Measurements from ENCODE around the gene CHM. TPM values are rescaled to one million over a fixed set of nuclear protein-coding genes. Genes with fewer than 3 reads are reported as not detected.

The CHM gene
- total RNA-seq (2021) (13.0 to 18.1 TPM (median 16.9 TPM) in 3 replicates), Bru-seq, nascent RNA (percentile 74 among the genes with signal in this experiment)
- long read RNA-seq, experiment 1, full-length matches to known transcripts, result 30 of 61 reads
- long read RNA-seq, experiment 1, partial matches to known transcripts, result 5 of 61 reads
- long read RNA-seq, experiment 1, other reads (novel, unspliced or antisense), result 26 of 61 reads
- long read RNA-seq, experiment 2, full-length matches to known transcripts, result 5 of 24 reads
- long read RNA-seq, experiment 2, partial matches to known transcripts, result 0 of 24 reads
- long read RNA-seq, experiment 2, other reads (novel, unspliced or antisense), result 19 of 24 reads
- long read RNA-seq, experiment 3, partial matches to known transcripts, result 1 of 5 reads
- long read RNA-seq, experiment 3, other reads (novel, unspliced or antisense), result 4 of 5 reads

DNA sequence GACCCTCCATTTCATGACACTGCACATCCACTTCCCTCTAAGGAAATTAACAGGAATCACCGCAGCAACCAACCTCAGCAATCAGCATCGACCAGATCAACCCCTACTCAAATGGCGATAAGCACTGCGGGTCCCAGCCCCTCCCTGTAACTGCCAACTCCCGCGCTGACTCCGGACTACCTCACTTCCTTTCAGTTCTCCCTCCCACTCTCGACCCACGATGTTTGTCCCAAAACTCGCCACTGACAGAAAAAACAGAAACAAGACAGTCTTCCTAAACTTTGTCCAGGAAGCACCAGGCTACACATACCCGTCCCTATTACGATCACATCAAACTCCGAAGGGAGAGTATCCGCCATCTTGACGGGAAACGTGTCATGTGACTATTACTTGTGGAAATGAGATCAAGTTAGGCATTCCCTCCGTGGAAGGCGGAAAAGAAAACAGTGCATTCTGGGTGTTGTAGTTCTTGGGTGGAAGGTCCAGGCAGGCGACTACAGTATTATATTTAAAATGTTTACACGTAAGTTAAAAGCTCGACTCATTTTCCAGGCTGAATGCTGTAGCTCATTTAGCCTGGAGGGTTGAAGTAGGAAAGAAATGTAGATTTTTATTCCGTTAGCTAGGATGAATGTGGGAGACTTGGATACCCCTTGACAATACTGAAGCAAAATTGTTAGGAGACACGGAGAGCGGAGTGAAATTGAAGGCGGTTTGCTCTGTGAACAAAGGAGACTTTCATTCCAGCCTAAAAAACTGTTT lies at the start of gene CHM:
TSS of gene CHM (minus strand) at position 385 of the 762 bp plus-strand sequence. CDS start at position 359, 26 bp downstream.
- Mint-ChIP-seq H3K27ac (peak within 1 kb of the TSS; percentile 60), H3K4me1 (peaks cover 7% of the 10 kb centered on the region; the same call in 1 of the 2 replicates), H3K27me3 (ENCODE audit: low read depth) (no peaks in the 10 kb centered on the region), H3K4me3 (no peak within 1 kb of the TSS), H3K36me3 (no peaks in the 10 kb centered on the region), H3K9me3 (peaks cover 4% of the 10 kb centered on the region; the same call in 1 of the 2 replicates)
- ATAC-seq (peak; percentile 94), DNase-seq (ENCODE audit: low spot score) (peak; percentile 21)
- ChIA-PET POLR2A (no interaction called here), CTCF (no interaction called here)
- TF ChIP-seq ZBTB21 (CRISPR knock-in tag; IDR thresholded peaks at IDR 0.05; ENCODE audit: borderline replicate concordance), result no peak
- TF ChIP-seq, protein P1, sequence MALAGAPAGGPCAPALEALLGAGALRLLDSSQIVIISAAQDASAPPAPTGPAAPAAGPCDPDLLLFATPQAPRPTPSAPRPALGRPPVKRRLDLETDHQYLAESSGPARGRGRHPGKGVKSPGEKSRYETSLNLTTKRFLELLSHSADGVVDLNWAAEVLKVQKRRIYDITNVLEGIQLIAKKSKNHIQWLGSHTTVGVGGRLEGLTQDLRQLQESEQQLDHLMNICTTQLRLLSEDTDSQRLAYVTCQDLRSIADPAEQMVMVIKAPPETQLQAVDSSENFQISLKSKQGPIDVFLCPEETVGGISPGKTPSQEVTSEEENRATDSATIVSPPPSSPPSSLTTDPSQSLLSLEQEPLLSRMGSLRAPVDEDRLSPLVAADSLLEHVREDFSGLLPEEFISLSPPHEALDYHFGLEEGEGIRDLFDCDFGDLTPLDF (CRISPR knock-in tag; IDR thresholded peaks at IDR 0.05), result no peak
- TF ChIP-seq, protein P2, sequence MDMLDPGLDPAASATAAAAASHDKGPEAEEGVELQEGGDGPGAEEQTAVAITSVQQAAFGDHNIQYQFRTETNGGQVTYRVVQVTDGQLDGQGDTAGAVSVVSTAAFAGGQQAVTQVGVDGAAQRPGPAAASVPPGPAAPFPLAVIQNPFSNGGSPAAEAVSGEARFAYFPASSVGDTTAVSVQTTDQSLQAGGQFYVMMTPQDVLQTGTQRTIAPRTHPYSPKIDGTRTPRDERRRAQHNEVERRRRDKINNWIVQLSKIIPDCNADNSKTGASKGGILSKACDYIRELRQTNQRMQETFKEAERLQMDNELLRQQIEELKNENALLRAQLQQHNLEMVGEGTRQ (CRISPR knock-in tag; IDR thresholded peaks at IDR 0.05), result peak; percentile 92
- TF ChIP-seq, protein P3, sequence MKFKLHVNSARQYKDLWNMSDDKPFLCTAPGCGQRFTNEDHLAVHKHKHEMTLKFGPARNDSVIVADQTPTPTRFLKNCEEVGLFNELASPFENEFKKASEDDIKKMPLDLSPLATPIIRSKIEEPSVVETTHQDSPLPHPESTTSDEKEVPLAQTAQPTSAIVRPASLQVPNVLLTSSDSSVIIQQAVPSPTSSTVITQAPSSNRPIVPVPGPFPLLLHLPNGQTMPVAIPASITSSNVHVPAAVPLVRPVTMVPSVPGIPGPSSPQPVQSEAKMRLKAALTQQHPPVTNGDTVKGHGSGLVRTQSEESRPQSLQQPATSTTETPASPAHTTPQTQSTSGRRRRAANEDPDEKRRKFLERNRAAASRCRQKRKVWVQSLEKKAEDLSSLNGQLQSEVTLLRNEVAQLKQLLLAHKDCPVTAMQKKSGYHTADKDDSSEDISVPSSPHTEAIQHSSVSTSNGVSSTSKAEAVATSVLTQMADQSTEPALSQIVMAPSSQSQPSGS (CRISPR knock-in tag; IDR thresholded peaks at IDR 0.05; ENCODE audit: borderline replicate concordance, low read depth), result no peak
- no peak for TF ChIP-seq CREM (CRISPR knock-in tag; IDR thresholded peaks at IDR 0.05)
- no peak for TF ChIP-seq ATF1 (CRISPR knock-in tag; IDR thresholded peaks at IDR 0.05)
- no peak for TF ChIP-seq FOXK1 (CRISPR knock-in tag; IDR thresholded peaks at IDR 0.05)
- TF ChIP-seq GABPB1 (CRISPR knock-in tag; IDR thresholded peaks at IDR 0.05), result no peak
- TF ChIP-seq TEAD1 (CRISPR knock-in tag; IDR thresholded peaks at IDR 0.05), result no peak
- no peak for TF ChIP-seq SOX15 (CRISPR knock-in tag; IDR thresholded peaks at IDR 0.05)
- TF ChIP-seq, protein P4, sequence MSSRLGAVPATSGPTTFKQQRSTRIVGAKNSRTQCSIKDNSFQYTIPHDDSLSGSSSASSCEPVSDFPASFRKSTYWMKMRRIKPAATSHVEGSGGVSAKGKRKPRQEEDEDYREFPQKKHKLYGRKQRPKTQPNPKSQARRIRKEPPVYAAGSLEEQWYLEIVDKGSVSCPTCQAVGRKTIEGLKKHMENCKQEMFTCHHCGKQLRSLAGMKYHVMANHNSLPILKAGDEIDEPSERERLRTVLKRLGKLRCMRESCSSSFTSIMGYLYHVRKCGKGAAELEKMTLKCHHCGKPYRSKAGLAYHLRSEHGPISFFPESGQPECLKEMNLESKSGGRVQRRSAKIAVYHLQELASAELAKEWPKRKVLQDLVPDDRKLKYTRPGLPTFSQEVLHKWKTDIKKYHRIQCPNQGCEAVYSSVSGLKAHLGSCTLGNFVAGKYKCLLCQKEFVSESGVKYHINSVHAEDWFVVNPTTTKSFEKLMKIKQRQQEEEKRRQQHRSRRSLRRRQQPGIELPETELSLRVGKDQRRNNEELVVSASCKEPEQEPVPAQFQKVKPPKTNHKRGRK (CRISPR knock-in tag; IDR thresholded peaks at IDR 0.05; ENCODE audit: borderline replicate concordance), result no peak
- no peak for TF ChIP-seq TCF7 (CRISPR knock-in tag; IDR thresholded peaks at IDR 0.05; ENCODE audit: low read depth)
- no peak for TF ChIP-seq STAT6 (CRISPR knock-in tag; conservative IDR thresholded peaks at IDR 0.05; ENCODE audit: low read depth)
- TF ChIP-seq USF1 (CRISPR knock-in tag; IDR thresholded peaks at IDR 0.05), result peak; percentile 88
- TF ChIP-seq, protein P5, sequence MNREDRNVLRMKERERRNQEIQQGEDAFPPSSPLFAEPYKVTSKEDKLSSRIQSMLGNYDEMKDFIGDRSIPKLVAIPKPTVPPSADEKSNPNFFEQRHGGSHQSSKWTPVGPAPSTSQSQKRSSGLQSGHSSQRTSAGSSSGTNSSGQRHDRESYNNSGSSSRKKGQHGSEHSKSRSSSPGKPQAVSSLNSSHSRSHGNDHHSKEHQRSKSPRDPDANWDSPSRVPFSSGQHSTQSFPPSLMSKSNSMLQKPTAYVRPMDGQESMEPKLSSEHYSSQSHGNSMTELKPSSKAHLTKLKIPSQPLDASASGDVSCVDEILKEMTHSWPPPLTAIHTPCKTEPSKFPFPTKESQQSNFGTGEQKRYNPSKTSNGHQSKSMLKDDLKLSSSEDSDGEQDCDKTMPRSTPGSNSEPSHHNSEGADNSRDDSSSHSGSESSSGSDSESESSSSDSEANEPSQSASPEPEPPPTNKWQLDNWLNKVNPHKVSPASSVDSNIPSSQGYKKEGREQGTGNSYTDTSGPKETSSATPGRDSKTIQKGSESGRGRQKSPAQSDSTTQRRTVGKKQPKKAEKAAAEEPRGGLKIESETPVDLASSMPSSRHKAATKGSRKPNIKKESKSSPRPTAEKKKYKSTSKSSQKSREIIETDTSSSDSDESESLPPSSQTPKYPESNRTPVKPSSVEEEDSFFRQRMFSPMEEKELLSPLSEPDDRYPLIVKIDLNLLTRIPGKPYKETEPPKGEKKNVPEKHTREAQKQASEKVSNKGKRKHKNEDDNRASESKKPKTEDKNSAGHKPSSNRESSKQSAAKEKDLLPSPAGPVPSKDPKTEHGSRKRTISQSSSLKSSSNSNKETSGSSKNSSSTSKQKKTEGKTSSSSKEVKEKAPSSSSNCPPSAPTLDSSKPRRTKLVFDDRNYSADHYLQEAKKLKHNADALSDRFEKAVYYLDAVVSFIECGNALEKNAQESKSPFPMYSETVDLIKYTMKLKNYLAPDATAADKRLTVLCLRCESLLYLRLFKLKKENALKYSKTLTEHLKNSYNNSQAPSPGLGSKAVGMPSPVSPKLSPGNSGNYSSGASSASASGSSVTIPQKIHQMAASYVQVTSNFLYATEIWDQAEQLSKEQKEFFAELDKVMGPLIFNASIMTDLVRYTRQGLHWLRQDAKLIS (CRISPR knock-in tag; IDR thresholded peaks at IDR 0.05; ENCODE audit: borderline replicate concordance), result no peak
- TF ChIP-seq, protein P6, sequence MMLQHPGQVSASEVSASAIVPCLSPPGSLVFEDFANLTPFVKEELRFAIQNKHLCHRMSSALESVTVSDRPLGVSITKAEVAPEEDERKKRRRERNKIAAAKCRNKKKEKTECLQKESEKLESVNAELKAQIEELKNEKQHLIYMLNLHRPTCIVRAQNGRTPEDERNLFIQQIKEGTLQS (CRISPR knock-in tag; conservative IDR thresholded peaks at IDR 0.05), result no peak

All from WTC11 (cell line).